AG09319 (cell line): ENCODE measurements around the gene IGF2BP3.

Experiments used
- DNase-seq: peaks from one replicate; pipeline ENCODE4 v3.0.0-alpha.2; 2010; ENCODE audit warnings: low read depth; ENCODE audit errors: extremely low read depth
- CTCF ChIP-seq: IDR thresholded peaks from 2 replicates; pipeline ENCODE4 v1.5.1; 2011; ENCODE audit warnings: low read depth, mild to moderate bottlenecking, inconsistent platforms, low read length, moderate library complexity

IGF2BP3 gene

GRCh38 chr7:23474829-23475575 lies 4.7 kb upstream of the IGF2BP3 start:
- no peak for DNase-seq
- no peak for TF ChIP-seq CTCF

- DNase-seq = peak; percentile 75
- no peak for TF ChIP-seq CTCF
Observed at GRCh38 chr7:23474094-23474828, 4.0 kb upstream of the IGF2BP3 start.

DNA sequence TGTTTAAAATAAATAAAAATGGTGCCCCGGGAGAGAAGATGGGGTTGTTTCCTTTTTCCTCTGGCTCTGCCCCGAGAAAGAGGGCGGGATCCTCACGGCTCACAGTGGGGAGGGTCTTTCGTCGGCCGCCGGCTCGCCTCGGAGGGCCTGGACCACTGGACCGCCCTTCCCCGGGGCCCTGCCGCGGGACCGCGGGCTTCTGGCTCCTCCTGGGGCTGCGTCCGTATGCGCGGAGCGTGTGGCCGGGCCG lies 3.5 kb upstream of the IGF2BP3 start:
- TF ChIP-seq CTCF = no peak
- DNase-seq = no peak

DNA sequence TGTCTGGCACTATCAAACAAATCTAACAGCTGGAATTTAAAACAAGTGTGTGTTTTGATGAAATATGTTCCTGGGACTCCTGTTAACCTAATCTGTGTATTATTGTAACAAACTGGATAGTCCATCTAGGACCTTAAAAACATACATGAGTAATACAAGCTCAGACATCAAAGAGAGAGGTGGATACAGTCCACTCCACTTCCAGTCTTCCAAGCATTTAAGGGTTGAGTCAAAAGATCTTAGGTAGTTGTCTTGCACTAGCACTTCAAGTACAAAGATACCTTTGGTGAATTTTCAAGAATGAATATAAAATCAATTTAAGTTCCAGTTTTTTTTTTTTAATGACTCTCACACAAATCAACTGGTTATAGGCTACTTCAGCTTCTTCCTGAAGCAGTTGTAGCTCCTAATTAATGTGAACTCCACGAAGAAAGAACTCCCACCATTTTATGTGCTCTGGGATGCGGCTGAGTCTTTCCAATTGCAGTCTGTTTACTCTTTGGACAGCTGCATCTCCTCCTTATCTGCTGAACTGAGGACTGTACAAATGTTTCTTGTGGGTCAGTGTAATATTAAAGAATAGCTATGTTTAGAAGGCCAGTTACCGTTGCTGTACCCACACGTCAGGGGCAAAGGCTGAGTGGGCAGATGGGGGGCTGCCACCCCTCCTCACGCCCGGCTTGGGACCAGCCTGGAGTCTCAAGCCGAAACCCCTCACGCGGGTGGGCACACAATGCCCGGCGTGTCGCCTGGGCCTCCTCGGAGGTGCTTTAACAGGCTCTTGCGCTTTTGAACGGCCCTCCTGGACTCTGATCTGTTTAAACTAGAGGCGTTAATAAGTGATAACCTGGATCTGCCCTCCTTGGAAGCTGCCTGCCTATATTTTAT lies 2.9 kb upstream of the IGF2BP3 start:
- no peak for DNase-seq
- TF ChIP-seq CTCF = no peak

DNA sequence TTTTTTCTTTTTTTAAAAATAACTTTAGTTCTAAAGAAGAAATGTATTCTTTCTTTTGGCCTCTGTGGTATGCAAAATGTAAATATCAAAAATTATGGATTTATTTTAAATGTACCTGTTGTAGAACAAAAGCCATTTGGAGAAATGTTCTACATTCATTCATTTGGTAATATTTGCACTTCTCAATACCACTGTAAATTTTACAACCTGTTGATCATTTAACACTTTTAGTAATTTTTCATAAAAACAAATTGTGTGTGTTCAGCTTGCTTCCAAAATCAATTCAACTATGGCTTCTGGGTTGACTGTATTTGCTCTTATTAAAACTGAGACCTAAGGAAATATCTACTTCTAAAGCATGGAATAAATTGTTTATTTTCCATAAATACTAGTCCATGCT lies 2.3 kb upstream of the IGF2BP3 start:
- DNase-seq = no peak
- TF ChIP-seq CTCF = no peak

DNA sequence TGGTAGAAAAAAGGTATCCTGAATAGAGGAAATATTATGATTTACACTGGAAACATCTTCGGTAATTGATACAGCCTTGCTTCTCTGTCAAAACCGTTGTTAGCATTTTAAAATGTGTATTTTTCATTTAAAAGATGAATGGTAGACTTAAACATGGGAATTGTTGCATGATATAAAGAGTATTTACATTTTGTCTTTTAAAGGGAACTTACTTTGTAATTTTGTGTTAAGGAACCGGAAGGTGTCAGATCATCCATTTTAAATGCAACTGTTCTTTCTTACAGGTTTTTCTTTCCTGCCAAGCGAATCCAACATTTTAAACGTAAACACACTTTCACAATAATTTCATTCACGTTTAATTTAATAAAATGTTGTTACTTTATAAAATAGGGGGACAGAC lies 1.8 kb upstream of the IGF2BP3 start:
- TF ChIP-seq CTCF = no peak
- DNase-seq = no peak
